BLaER1 treated with 17β-estradiol and CSF1 and Interleukin-3, amounts not matched to agents 10 nM and 100 nM (cell line): ENCODE measurements around the gene WDFY2.

ENCODE experiments used
- H3K27ac ChIP-seq, 11 experiments: shearing (Covaris generic); formaldehyde crosslinking; 2 replicates each; pipeline ENCODE4 v1.8.1; 2022
- H3K27me3 ChIP-seq, 11 experiments: shearing (Covaris generic); formaldehyde crosslinking; 2 replicates each; pipeline ENCODE4 v1.8.1; 2022
- H3K36me3 ChIP-seq, 11 experiments: shearing (Covaris generic); formaldehyde crosslinking; 2 replicates each; pipeline ENCODE4 v1.8.1; 2022
- H3K4me1 ChIP-seq, 10 experiments: shearing (Covaris generic); formaldehyde crosslinking; 2 replicates each; pipeline ENCODE4 v1.8.1; 2022
- H3K4me2 ChIP-seq, 11 experiments: shearing (Covaris generic); formaldehyde crosslinking; 2 replicates each; pipeline ENCODE4 v1.8.1; 2022
- H3K4me3 ChIP-seq, 10 experiments: shearing (Covaris generic); formaldehyde crosslinking; 2 replicates each; pipeline ENCODE4 v1.8.1; 2022
- H3K9ac ChIP-seq, 11 experiments: shearing (Covaris generic); formaldehyde crosslinking; 2 replicates each; pipeline ENCODE4 v1.8.1; 2022
- H3K9me3 ChIP-seq, 11 experiments: shearing (Covaris generic); formaldehyde crosslinking; replicated peaks in 1 of 11; 2 replicates each; pipeline ENCODE4 v1.8.1; 2022
- H4K20me1 ChIP-seq, 11 experiments: shearing (Covaris generic); formaldehyde crosslinking; 2 replicates each; pipeline ENCODE4 v1.8.1; 2022
- Cebpa-rat ChIP-seq, 11 experiments: shearing (Covaris generic); IDR thresholded peaks; 2 replicates each; pipeline ENCODE4 v1.8.1; 2022

Gene WDFY2

GRCh38 chr13:51714663-51715168 lies 130.5 kb downstream of the WDFY2 start:
- peak overlapping the region in 3 of 11 experiments; percentile 17 to 59 (median 54); a peak in 4 of 22 replicates for H3K27ac ChIP-seq
- H3K4me1 ChIP-seq, result peaks cover 0 to 17% (median 0%) of the 10 kb centered on the region in 10 experiments; a peak in 7 of 20 replicates
- H3K27me3 ChIP-seq, result no peaks in the 10 kb centered on the region
- peaks cover 0 to 9% (median 0%) of the 10 kb centered on the region in 11 experiments; a peak in 2 of 22 replicates for H4K20me1 ChIP-seq
- peaks cover 0 to 4% (median 0%) of the 10 kb centered on the region in 11 experiments; a peak in 4 of 22 replicates for H3K9me3 ChIP-seq
- H3K4me2 ChIP-seq, result peak overlapping the region in 4 of 11 experiments; percentile 18 to 57 (median 28); a peak in 4 of 22 replicates
- TF ChIP-seq Cebpa-rat (IDR thresholded peaks at IDR 0.05), result no peak
- H3K36me3 ChIP-seq, result peaks cover 0 to 34% (median 9%) of the 10 kb centered on the region in 11 experiments; a peak in 13 of 22 replicates
- no peak overlapping the region for H3K9ac ChIP-seq
- H3K4me3 ChIP-seq, result no peak overlapping the region

- peaks cover 0 to 17% (median 0%) of the 10 kb centered on the region in 10 experiments; a peak in 7 of 20 replicates for H3K4me1 ChIP-seq
- no peak overlapping the region for H3K9ac ChIP-seq
- no peak overlapping the region for H3K27ac ChIP-seq
- H3K4me2 ChIP-seq, result no peak overlapping the region
- peaks cover 0 to 9% (median 0%) of the 10 kb centered on the region in 11 experiments; a peak in 2 of 22 replicates for H4K20me1 ChIP-seq
- no peaks in the 10 kb centered on the region for H3K27me3 ChIP-seq
- H3K36me3 ChIP-seq, result peaks cover 0 to 43% (median 14%) of the 10 kb centered on the region in 11 experiments; a peak in 13 of 22 replicates
- H3K9me3 ChIP-seq, result peaks cover 0 to 4% (median 0%) of the 10 kb centered on the region in 11 experiments; a peak in 4 of 22 replicates
- TF ChIP-seq Cebpa-rat (IDR thresholded peaks at IDR 0.05), result no peak
- H3K4me3 ChIP-seq, result no peak overlapping the region
These were observed 131.4 kb downstream of the WDFY2 start for GRCh38 chr13:51715613-51716012.

- Histone ChIP-seq H3K4me1 (peaks cover 0 to 17% (median 0%) of the 10 kb centered on the region in 10 experiments; a peak in 7 of 20 replicates), H3K9me3 (no peaks in the 10 kb centered on the region), H3K4me2 (no peak overlapping the region), H3K4me3 (no peak overlapping the region), H3K36me3 (peaks cover 0 to 62% (median 20%) of the 10 kb centered on the region in 11 experiments; a peak in 13 of 22 replicates), H3K27me3 (no peaks in the 10 kb centered on the region), H3K9ac (no peak overlapping the region), H4K20me1 (peaks cover 0 to 9% (median 0%) of the 10 kb centered on the region in 11 experiments; a peak in 2 of 22 replicates), H3K27ac (no peak overlapping the region)
- no peak for TF ChIP-seq Cebpa-rat (IDR thresholded peaks at IDR 0.05)
These were observed 133.6 kb downstream of the WDFY2 start for GRCh38 chr13:51717786-51718398.

- H3K4me3 ChIP-seq, result no peak overlapping the region
- no peaks in the 10 kb centered on the region for H3K9me3 ChIP-seq
- no peak overlapping the region for H3K9ac ChIP-seq
- peaks cover 0 to 9% (median 0%) of the 10 kb centered on the region in 11 experiments; a peak in 2 of 22 replicates for H4K20me1 ChIP-seq
- H3K36me3 ChIP-seq, result peaks cover 0 to 71% (median 20%) of the 10 kb centered on the region in 11 experiments; a peak in 13 of 22 replicates
- TF ChIP-seq Cebpa-rat (IDR thresholded peaks at IDR 0.05), result no peak
- no peak overlapping the region for H3K4me2 ChIP-seq
- H3K27me3 ChIP-seq, result no peaks in the 10 kb centered on the region
- no peak overlapping the region for H3K27ac ChIP-seq
- H3K4me1 ChIP-seq, result peaks cover 0 to 7% (median 0%) of the 10 kb centered on the region in 10 experiments; a peak in 6 of 20 replicates
These were observed 135.1 kb downstream of the WDFY2 start for GRCh38 chr13:51719394-51719793.

- Histone ChIP-seq H3K4me3 (no peak overlapping the region), H3K9ac (no peak overlapping the region), H3K27ac (no peak overlapping the region), H3K36me3 (peaks cover 0 to 76% (median 25%) of the 10 kb centered on the region in 11 experiments; a peak in 14 of 22 replicates), H3K4me2 (no peak overlapping the region), H3K27me3 (no peaks in the 10 kb centered on the region), H3K9me3 (no peaks in the 10 kb centered on the region), H4K20me1 (peaks cover 0 to 6% (median 0%) of the 10 kb centered on the region in 11 experiments; a peak in 2 of 22 replicates), H3K4me1 (no peaks in the 10 kb centered on the region)
- TF ChIP-seq Cebpa-rat (IDR thresholded peaks at IDR 0.05), result no peak
These were observed 137.2 kb downstream of the WDFY2 start for GRCh38 chr13:51721496-51721895.

- H4K20me1 ChIP-seq, result peaks cover 0 to 6% (median 0%) of the 10 kb centered on the region in 11 experiments; a peak in 2 of 22 replicates
- H3K27ac ChIP-seq, result no peak overlapping the region
- TF ChIP-seq Cebpa-rat (IDR thresholded peaks at IDR 0.05), result no peak
- peaks cover 0 to 3% (median 0%) of the 10 kb centered on the region in 10 experiments; a peak in 4 of 20 replicates for H3K4me1 ChIP-seq
- H3K9ac ChIP-seq, result no peak overlapping the region
- H3K4me2 ChIP-seq, result no peak overlapping the region
- no peak overlapping the region for H3K4me3 ChIP-seq
- peaks cover 5 to 86% (median 36%) of the 10 kb centered on the region in 11 experiments; a peak in 18 of 22 replicates for H3K36me3 ChIP-seq
- no peaks in the 10 kb centered on the region for H3K27me3 ChIP-seq
- H3K9me3 ChIP-seq, result no peaks in the 10 kb centered on the region
These were observed 139.3 kb downstream of the WDFY2 start for GRCh38 chr13:51723529-51723928.

GRCh38 chr13:51724721-51725120 lies 140.5 kb downstream of the WDFY2 start:
- peaks cover 0 to 14% (median 0%) of the 10 kb centered on the region in 10 experiments; a peak in 7 of 20 replicates for H3K4me1 ChIP-seq
- H3K4me3 ChIP-seq, result no peak overlapping the region
- H3K27ac ChIP-seq, result no peak overlapping the region
- no peaks in the 10 kb centered on the region for H3K27me3 ChIP-seq
- no peak overlapping the region for H3K4me2 ChIP-seq
- H3K36me3 ChIP-seq, result peaks cover 0 to 86% (median 30%) of the 10 kb centered on the region in 11 experiments; a peak in 18 of 22 replicates
- H3K9me3 ChIP-seq, result no peaks in the 10 kb centered on the region
- no peak overlapping the region for H3K9ac ChIP-seq
- TF ChIP-seq Cebpa-rat (IDR thresholded peaks at IDR 0.05), result no peak
- no peaks in the 10 kb centered on the region; a peak in 1 of 22 replicates for H4K20me1 ChIP-seq

GRCh38 chr13:51726446-51727193 lies 142.4 kb downstream of the WDFY2 start:
- no peak overlapping the region for H3K4me3 ChIP-seq
- H3K9ac ChIP-seq, result no peak overlapping the region
- no peaks in the 10 kb centered on the region for H4K20me1 ChIP-seq
- H3K27ac ChIP-seq, result no peak overlapping the region
- H3K4me2 ChIP-seq, result no peak overlapping the region
- H3K4me1 ChIP-seq, result peaks cover 0 to 20% (median 0%) of the 10 kb centered on the region in 10 experiments; a peak in 7 of 20 replicates
- TF ChIP-seq Cebpa-rat (IDR thresholded peaks at IDR 0.05), result no peak
- no peaks in the 10 kb centered on the region for H3K9me3 ChIP-seq
- H3K36me3 ChIP-seq, result peaks cover 0 to 85% (median 37%) of the 10 kb centered on the region in 11 experiments; a peak in 19 of 22 replicates
- H3K27me3 ChIP-seq, result no peaks in the 10 kb centered on the region
